IgD-negative memory B cell (primary cell): ENCODE data around the gene NACA. TPM values are rescaled to one million over a fixed set of nuclear protein-coding genes. Genes with fewer than 3 reads are reported as not detected.

Experiments
- H3K27ac Mint-ChIP-seq, 3 donors: one replicate each; pipeline ENCODE4 v1.8.0; 2020 to 2022; ENCODE audit warnings: mild to moderate bottlenecking in 3 of 3, mixed read lengths in 3 of 3, moderate library complexity in 1 of 3
- H3K27me3 Mint-ChIP-seq: one replicate; pipeline ENCODE4 v1.8.0; 2021; ENCODE audit warnings: mixed read lengths
- H3K36me3 Mint-ChIP-seq: one replicate; pipeline ENCODE4 v1.8.0; 2020; ENCODE audit warnings: mild to moderate bottlenecking, mixed read lengths
- H3K4me1 Mint-ChIP-seq, 3 donors: one replicate each; pipeline ENCODE4 v1.8.0; 2020 to 2022; ENCODE audit warnings: mixed read lengths in 3 of 3, mild to moderate bottlenecking in 1 of 3
- H3K4me3 Mint-ChIP-seq, 4 donors: one replicate each; pipeline ENCODE4 v1.8.0; 2020 to 2022; ENCODE audit warnings: mild to moderate bottlenecking in 4 of 4, mixed read lengths in 4 of 4, moderate library complexity in 3 of 4
- H3K9me3 Mint-ChIP-seq, 3 donors: one replicate each; pipeline ENCODE4 v1.8.0; 2020 to 2021; ENCODE audit warnings: mixed read lengths in 3 of 3, mild to moderate bottlenecking in 1 of 3
- polyA plus RNA-seq: library from polyadenylated mRNA; unstranded; fragments of 300-500 nt; fragmentation: Illumina TruSeq; gene quantifications from one replicate; pipeline ENCODE4 v1.2.3, GENCODE V29; 2021

Gene NACA
- polyA plus RNA-seq, 1 donor from 2014 or later = 1,127 TPM

GRCh38 chr12:56688129-56688845 lies 36.8 kb downstream of the NACA start, which contains the start of gene PTGES3:
PTGES3 (minus strand) TSS chr12:56688284; CDS start chr12:56687999, 285 bp downstream.
- Mint-ChIP-seq H3K4me1 (peaks cover 21 to 22% (median 22%) of the 10 kb centered on the region in 3 donors), H3K9me3 (no peaks in the 10 kb centered on the region), H3K36me3 (no peaks in the 10 kb centered on the region), H3K27me3 (no peaks in the 10 kb centered on the region), H3K27ac (peak within 1 kb of the TSS; percentile 99 to 100 (median 99)), H3K4me3 (peak within 1 kb of the TSS; percentile 97 to 99 (median 99))

- H3K9me3 Mint-ChIP-seq = no peaks in the 10 kb centered on the region
- peak overlapping the region; percentile 99 to 100 (median 99) for H3K27ac Mint-ChIP-seq
- peaks cover 21 to 25% (median 22%) of the 10 kb centered on the region in 3 donors for H3K4me1 Mint-ChIP-seq
- peak overlapping the region; percentile 97 to 99 (median 99) for H3K4me3 Mint-ChIP-seq
- H3K27me3 Mint-ChIP-seq = no peaks in the 10 kb centered on the region
- no peaks in the 10 kb centered on the region for H3K36me3 Mint-ChIP-seq
Observed at GRCh38 chr12:56687223-56688128, 37.6 kb downstream of the NACA start.

- Mint-ChIP-seq H3K9me3 (no peaks in the 10 kb centered on the region), H3K36me3 (peaks cover 3% of the 10 kb centered on the region), H3K27ac (peak overlapping the region; percentile 99 to 100 (median 99)), H3K4me1 (peaks cover 28 to 33% (median 29%) of the 10 kb centered on the region in 3 donors), H3K27me3 (no peaks in the 10 kb centered on the region), H3K4me3 (peak overlapping the region; percentile 93 to 99 (median 98))
Observed at GRCh38 chr12:56684745-56685359, 40.2 kb downstream of the NACA start.

- H3K4me1 Mint-ChIP-seq = peaks cover 37 to 43% (median 38%) of the 10 kb centered on the region in 3 donors
- H3K4me3 Mint-ChIP-seq = peak overlapping the region in 3 of 4 donors; percentile 38 to 97 (median 45)
Observed at GRCh38 chr12:56682323-56682722, 42.8 kb downstream of the NACA start.

GRCh38 chr12:56679883-56680575 lies 45.1 kb downstream of the NACA start:
- Mint-ChIP-seq H3K9me3 (no peaks in the 10 kb centered on the region), H3K36me3 (peaks cover 3% of the 10 kb centered on the region), H3K27ac (peak overlapping the region; percentile 23 to 88 (median 53)), H3K27me3 (no peaks in the 10 kb centered on the region), H3K4me1 (peaks cover 32 to 49% (median 43%) of the 10 kb centered on the region in 3 donors), H3K4me3 (peak overlapping the region in 3 of 4 donors; percentile 33 to 75 (median 71))

More at GRCh38 chr12:56682323-56682722, 42.8 kb downstream of the NACA start:
- Mint-ChIP-seq H3K9me3 (no peaks in the 10 kb centered on the region), H3K27ac (peak overlapping the region; percentile 17 to 99 (median 82)), H3K36me3 (peaks cover 3% of the 10 kb centered on the region), H3K27me3 (no peaks in the 10 kb centered on the region)

- H3K9me3 Mint-ChIP-seq = no peaks in the 10 kb centered on the region
- H3K4me3 Mint-ChIP-seq = peak overlapping the region in 2 of 4 donors; percentile 55 to 71
- peaks cover 3% of the 10 kb centered on the region for H3K36me3 Mint-ChIP-seq
- H3K27ac Mint-ChIP-seq = peak overlapping the region in 2 of 3 donors; percentile 59 to 88
- peaks cover 30 to 44% (median 38%) of the 10 kb centered on the region in 3 donors for H3K4me1 Mint-ChIP-seq
- H3K27me3 Mint-ChIP-seq = no peaks in the 10 kb centered on the region
Observed at GRCh38 chr12:56678852-56679251, 46.2 kb downstream of the NACA start.

- Mint-ChIP-seq H3K27ac (peak overlapping the region; percentile 7 to 88 (median 84)), H3K27me3 (no peaks in the 10 kb centered on the region), H3K4me3 (peak overlapping the region in 3 of 4 donors; percentile 30 to 73 (median 37)), H3K4me1 (peaks cover 35 to 44% (median 43%) of the 10 kb centered on the region in 3 donors), H3K9me3 (no peaks in the 10 kb centered on the region), H3K36me3 (peaks cover 3% of the 10 kb centered on the region)
Observed at GRCh38 chr12:56677680-56678079, 47.4 kb downstream of the NACA start.

- peak overlapping the region in 1 of 4 donors; percentile 27 for H3K4me3 Mint-ChIP-seq
- peaks cover 3% of the 10 kb centered on the region for H3K36me3 Mint-ChIP-seq
- peak overlapping the region in 1 of 3 donors; percentile 88 for H3K27ac Mint-ChIP-seq
- H3K9me3 Mint-ChIP-seq = no peaks in the 10 kb centered on the region
- peaks cover 33 to 45% (median 41%) of the 10 kb centered on the region in 3 donors for H3K4me1 Mint-ChIP-seq
- H3K27me3 Mint-ChIP-seq = no peaks in the 10 kb centered on the region
Observed at GRCh38 chr12:56676851-56677580, 48.1 kb downstream of the NACA start.

- H3K4me1 Mint-ChIP-seq = peaks cover 16 to 21% (median 20%) of the 10 kb centered on the region in 3 donors
- H3K27ac Mint-ChIP-seq = peak overlapping the region in 1 of 3 donors; percentile 28
- no peak overlapping the region for H3K4me3 Mint-ChIP-seq
- H3K9me3 Mint-ChIP-seq = no peaks in the 10 kb centered on the region
- no peaks in the 10 kb centered on the region for H3K27me3 Mint-ChIP-seq
- H3K36me3 Mint-ChIP-seq = no peaks in the 10 kb centered on the region
Observed at GRCh38 chr12:56671608-56672007, 53.5 kb downstream of the NACA start.

- no peaks in the 10 kb centered on the region for H3K27me3 Mint-ChIP-seq
- peak overlapping the region in 1 of 3 donors; percentile 53 for H3K27ac Mint-ChIP-seq
- no peak overlapping the region for H3K4me3 Mint-ChIP-seq
- H3K4me1 Mint-ChIP-seq = peaks cover 16 to 18% (median 17%) of the 10 kb centered on the region in 3 donors
- H3K9me3 Mint-ChIP-seq = no peaks in the 10 kb centered on the region
- peaks cover 2% of the 10 kb centered on the region for H3K36me3 Mint-ChIP-seq
Observed at GRCh38 chr12:56670836-56671235, 54.3 kb downstream of the NACA start.

- no peaks in the 10 kb centered on the region for H3K27me3 Mint-ChIP-seq
- peaks cover 8 to 11% (median 10%) of the 10 kb centered on the region in 3 donors for H3K4me1 Mint-ChIP-seq
- no peak overlapping the region for H3K4me3 Mint-ChIP-seq
- peaks cover 2% of the 10 kb centered on the region for H3K36me3 Mint-ChIP-seq
- no peak overlapping the region for H3K27ac Mint-ChIP-seq
- H3K9me3 Mint-ChIP-seq = no peaks in the 10 kb centered on the region
Observed at GRCh38 chr12:56668197-56668457, 57.0 kb downstream of the NACA start.
